ENCODE data around the gene IFITM2. TPM values are rescaled to one million over a fixed set of nuclear protein-coding genes. Genes with fewer than 3 reads are reported as not detected.
A peak's percentile ranks its signal among the peaks of the same experiment; 100 is the strongest.
"Not testable (repeated sequence)": the region's sequence is repeated elsewhere in the genome, so short reads cannot be mapped to it uniquely, and the experiment has no call there.

The IFITM2 gene
- total and polyA plus RNA-seq, 2 of the 13 experiments (the other 11 are each of a cell fraction or from before 2014, with no cell fraction given) = 13.8 to 267 TPM

DNA sequence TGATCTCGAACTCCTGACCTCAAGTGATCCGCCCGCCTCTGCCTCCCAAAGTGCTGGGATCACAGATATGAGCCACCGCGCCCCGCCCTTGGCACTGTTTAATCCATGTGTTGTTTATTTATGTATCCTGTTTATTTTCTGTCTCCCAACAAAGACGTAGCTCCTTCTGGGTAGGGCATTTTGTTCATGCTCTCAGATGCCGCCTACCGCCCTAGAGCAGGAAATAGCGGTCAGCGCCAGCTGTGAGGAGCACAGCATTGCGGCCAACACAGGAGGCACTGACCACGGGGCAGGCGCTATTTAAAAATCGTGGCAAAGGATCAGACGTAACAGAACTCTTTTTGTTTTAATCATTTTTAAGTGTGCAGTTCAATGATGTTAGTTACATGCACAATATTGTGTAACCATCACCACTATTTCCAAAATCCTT lies 38.9 kb upstream of the IFITM2 start:
- CTCF ChIA-PET (ENCODE audit: low intra/inter-chr PET ratio, low total read pairs); H3K27ac ChIP-seq (ENCODE audit: extremely low read length, insufficient read depth, low read length); FAIRE-seq; H3K79me2 ChIP-seq (ENCODE audit: insufficient read depth, low read length); H3K9me3 ChIP-seq (ENCODE audit: low read length); H4K20me1 ChIP-seq (ENCODE audit: insufficient read depth, low read length); H3K36me3 ChIP-seq (replicated peaks in 1 of 2; ENCODE audit: control insufficient read depth in 1 of 2, insufficient read depth in 2 of 2, low read length in 2 of 2); intact Hi-C loops (cut with micrococcal nuclease; ENCODE audit: unreplicated experiment); BruUV-seq (replicated peaks); in situ Hi-C loops (cut with HindIII; ENCODE audit: extremely low pct_ligation_motif_present, low pct_unique_long_range_greater_than_20kb): not testable (repeated sequence)
- POLR2A ChIA-PET = interaction anchor here (0.8 to 1.8 kb wide), 8 partner anchors 18 to 128 kb away, joined by 3 to 9 read pairs (median 3); partner anchors contain the start of genes BET1L and RIC8A
- Histone ChIP-seq H3K27me3 (ENCODE audit: control insufficient read depth in 1 of 2, insufficient read depth in 2 of 2, low read length in 2 of 2) (peaks cover 0 to 29% of the 10 kb centered on the region in 2 experiments; a peak in 3 of 5 replicates), H3K9ac (ENCODE audit: insufficient read depth, low read depth, low read length) (0 out of 2 replicates have a peak overlapping the region, but pooled peaks have one; percentile 20), H3K4me3 (replicated peaks in 1 of 3; ENCODE audit: insufficient read depth in 1 of 3, low read depth in 2 of 3, low read length in 3 of 3) (peak overlapping the region; percentile 24 to 60 (median 29); a peak in 5 of 6 replicates), H3K4me1 (ENCODE audit: insufficient read depth, low read length) (peaks cover 45% of the 10 kb centered on the region), H3K4me2 (ENCODE audit: low read depth, low read length) (peak overlapping the region; percentile 76), H2AFZ (ENCODE audit: low read length) (peak overlapping the region; percentile 75)
- 4% methylated on average over 16 of the region's 16 CpGs for WGBS (ENCODE audit: low lambda C conversion rate)
- ATAC-seq (peak; percentile 86), DNase-seq (ENCODE audit: low spot score) (peak; percentile 30)
- TF ChIP-seq, protein P1, sequence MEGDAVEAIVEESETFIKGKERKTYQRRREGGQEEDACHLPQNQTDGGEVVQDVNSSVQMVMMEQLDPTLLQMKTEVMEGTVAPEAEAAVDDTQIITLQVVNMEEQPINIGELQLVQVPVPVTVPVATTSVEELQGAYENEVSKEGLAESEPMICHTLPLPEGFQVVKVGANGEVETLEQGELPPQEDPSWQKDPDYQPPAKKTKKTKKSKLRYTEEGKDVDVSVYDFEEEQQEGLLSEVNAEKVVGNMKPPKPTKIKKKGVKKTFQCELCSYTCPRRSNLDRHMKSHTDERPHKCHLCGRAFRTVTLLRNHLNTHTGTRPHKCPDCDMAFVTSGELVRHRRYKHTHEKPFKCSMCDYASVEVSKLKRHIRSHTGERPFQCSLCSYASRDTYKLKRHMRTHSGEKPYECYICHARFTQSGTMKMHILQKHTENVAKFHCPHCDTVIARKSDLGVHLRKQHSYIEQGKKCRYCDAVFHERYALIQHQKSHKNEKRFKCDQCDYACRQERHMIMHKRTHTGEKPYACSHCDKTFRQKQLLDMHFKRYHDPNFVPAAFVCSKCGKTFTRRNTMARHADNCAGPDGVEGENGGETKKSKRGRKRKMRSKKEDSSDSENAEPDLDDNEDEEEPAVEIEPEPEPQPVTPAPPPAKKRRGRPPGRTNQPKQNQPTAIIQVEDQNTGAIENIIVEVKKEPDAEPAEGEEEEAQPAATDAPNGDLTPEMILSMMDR (CRISPR knock-in tag; IDR thresholded peaks at IDR 0.05) = peak; percentile 60
- TF ChIP-seq MYPOP (CRISPR knock-in tag; IDR thresholded peaks at IDR 0.05) (peak; percentile 66; the same call in 1 of the 2 replicates), RBAK (CRISPR knock-in tag; IDR thresholded peaks at IDR 0.05) (0 out of 2 replicates have a peak, but pooled peaks have one; percentile 71), ZFP91 (CRISPR knock-in tag; IDR thresholded peaks at IDR 0.05; ENCODE audit: borderline replicate concordance) (peak; percentile 35; the same call in 1 of the 2 replicates), ZMYM3 (CRISPR knock-in tag; IDR thresholded peaks at IDR 0.05) (peak; percentile 36; the same call in 1 of the 2 replicates), FOXK1 (CRISPR knock-in tag; IDR thresholded peaks at IDR 0.05; ENCODE audit: borderline replicate concordance, low read depth) (peak; percentile 42; the same call in 1 of the 2 replicates), ETV5 (CRISPR knock-in tag; IDR thresholded peaks at IDR 0.05; ENCODE audit: borderline replicate concordance) (peak; percentile 20; the same call in 1 of the 2 replicates), ARID4A (CRISPR knock-in tag; IDR thresholded peaks at IDR 0.05; ENCODE audit: borderline replicate concordance) (peak; percentile 33; the same call in 1 of the 2 replicates)
- TF ChIP-seq, protein P2, sequence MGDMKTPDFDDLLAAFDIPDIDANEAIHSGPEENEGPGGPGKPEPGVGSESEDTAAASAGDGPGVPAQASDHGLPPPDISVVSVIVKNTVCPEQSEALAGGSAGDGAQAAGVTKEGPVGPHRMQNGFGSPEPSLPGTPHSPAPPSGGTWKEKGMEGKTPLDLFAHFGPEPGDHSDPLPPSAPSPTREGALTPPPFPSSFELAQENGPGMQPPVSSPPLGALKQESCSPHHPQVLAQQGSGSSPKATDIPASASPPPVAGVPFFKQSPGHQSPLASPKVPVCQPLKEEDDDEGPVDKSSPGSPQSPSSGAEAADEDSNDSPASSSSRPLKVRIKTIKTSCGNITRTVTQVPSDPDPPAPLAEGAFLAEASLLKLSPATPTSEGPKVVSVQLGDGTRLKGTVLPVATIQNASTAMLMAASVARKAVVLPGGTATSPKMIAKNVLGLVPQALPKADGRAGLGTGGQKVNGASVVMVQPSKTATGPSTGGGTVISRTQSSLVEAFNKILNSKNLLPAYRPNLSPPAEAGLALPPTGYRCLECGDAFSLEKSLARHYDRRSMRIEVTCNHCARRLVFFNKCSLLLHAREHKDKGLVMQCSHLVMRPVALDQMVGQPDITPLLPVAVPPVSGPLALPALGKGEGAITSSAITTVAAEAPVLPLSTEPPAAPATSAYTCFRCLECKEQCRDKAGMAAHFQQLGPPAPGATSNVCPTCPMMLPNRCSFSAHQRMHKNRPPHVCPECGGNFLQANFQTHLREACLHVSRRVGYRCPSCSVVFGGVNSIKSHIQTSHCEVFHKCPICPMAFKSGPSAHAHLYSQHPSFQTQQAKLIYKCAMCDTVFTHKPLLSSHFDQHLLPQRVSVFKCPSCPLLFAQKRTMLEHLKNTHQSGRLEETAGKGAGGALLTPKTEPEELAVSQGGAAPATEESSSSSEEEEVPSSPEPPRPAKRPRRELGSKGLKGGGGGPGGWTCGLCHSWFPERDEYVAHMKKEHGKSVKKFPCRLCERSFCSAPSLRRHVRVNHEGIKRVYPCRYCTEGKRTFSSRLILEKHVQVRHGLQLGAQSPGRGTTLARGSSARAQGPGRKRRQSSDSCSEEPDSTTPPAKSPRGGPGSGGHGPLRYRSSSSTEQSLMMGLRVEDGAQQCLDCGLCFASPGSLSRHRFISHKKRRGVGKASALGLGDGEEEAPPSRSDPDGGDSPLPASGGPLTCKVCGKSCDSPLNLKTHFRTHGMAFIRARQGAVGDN (CRISPR knock-in tag; IDR thresholded peaks at IDR 0.05) = peak; percentile 41

All from HepG2 (cell line).